Common myeloid progenitor, CD34-positive (primary cell): ENCODE measurements around the gene MOXD1.

Experiments
- CTCF ChIA-PET: fragments of 350-600 bp; sonication (Branson Sonifier 250); formaldehyde crosslinking; loops from one replicate; lab custom pipeline; 2021; ENCODE audit warnings: antibody characterized with exemption; lab: Charles Lee
- POLR2A ChIA-PET: fragments of 350-600 bp; sonication (Branson Sonifier 250); formaldehyde crosslinking; loops from one replicate; lab custom pipeline; 2021; ENCODE audit warnings: antibody characterized with exemption; lab: Charles Lee
- DNase-seq, 3 donors: peaks; one replicate each; pipeline versions ENCODE4 v3.0.0 to v3.0.0-alpha.2; 2013
- H3K27ac ChIP-seq, 2 experiments: 1 replicate in 1 of 2; 2 replicates in 1 of 2; pipeline ENCODE4 v1.7.0; 2013; ENCODE audit warnings: inconsistent platforms in 2 of 2, low read length in 2 of 2, mild to moderate bottlenecking in 2 of 2, low read depth in 1 of 2, moderate library complexity in 1 of 2; ENCODE audit not compliant: severe bottlenecking in 2 of 2, insufficient read depth in 1 of 2, poor library complexity in 1 of 2
- H3K27me3 ChIP-seq, 5 experiments: replicated peaks in 2 of 5; 1 replicate in 3 of 5; 2 replicates in 2 of 5; pipeline versions ENCODE4 v1.6.1 to v1.7.0; 2013; ENCODE audit warnings: low read length in 4 of 5, mild to moderate bottlenecking in 2 of 5, moderate library complexity in 2 of 5, inconsistent platforms in 1 of 5; ENCODE audit not compliant: insufficient read depth in 5 of 5, control insufficient read depth in 4 of 5
- H3K36me3 ChIP-seq, 4 experiments: 1 replicate in 2 of 4; 2 replicates in 2 of 4; pipeline versions ENCODE4 v1.6.1 to v1.7.0; 2013; ENCODE audit warnings: low read length in 3 of 4, control low read depth in 1 of 4, mild to moderate bottlenecking in 1 of 4; ENCODE audit not compliant: control insufficient read depth in 4 of 4, insufficient read depth in 4 of 4
- H3K4me1 ChIP-seq, 4 experiments: 1 replicate in 3 of 4; 2 replicates in 1 of 4; pipeline versions ENCODE4 v1.6.1 to v1.7.1; 2013; ENCODE audit warnings: low read length in 3 of 4, mild to moderate bottlenecking in 3 of 4, control low read depth in 1 of 4, inconsistent platforms in 1 of 4, moderate library complexity in 1 of 4; ENCODE audit not compliant: control insufficient read depth in 4 of 4, insufficient read depth in 4 of 4; ENCODE audit errors: control extremely low read depth in 1 of 4
- H3K4me3 ChIP-seq, 7 experiments: 1 replicate in 4 of 7; 2 replicates in 3 of 7; pipeline versions ENCODE4 v1.5.1 to v1.7.0; 2013; ENCODE audit warnings: mild to moderate bottlenecking in 7 of 7, low read length in 6 of 7, moderate library complexity in 6 of 7, inconsistent platforms in 2 of 7, low read depth in 2 of 7, control low read depth in 1 of 7; ENCODE audit not compliant: insufficient read depth in 4 of 7, control insufficient read depth in 1 of 7; ENCODE audit errors: extremely low read depth in 1 of 7
- H3K9me3 ChIP-seq, 5 experiments: 1 replicate in 4 of 5; 2 replicates in 1 of 5; pipeline versions ENCODE4 v1.6.1 to v1.7.1; 2013; ENCODE audit warnings: low read length in 4 of 5, mild to moderate bottlenecking in 2 of 5, inconsistent platforms in 1 of 5, low read depth in 1 of 5, moderate library complexity in 1 of 5; ENCODE audit not compliant: control insufficient read depth in 4 of 5, insufficient read depth in 2 of 5; ENCODE audit errors: control extremely low read depth in 1 of 5
- WGBS: methylation state at CpG from one replicate; pipeline ENCODE4 v1.1.5; 2013; ENCODE audit not compliant: insufficient coverage; 5-methylcytosine and 5-hydroxymethylcytosine counted together

Gene MOXD1

GRCh38 chr6:132285004-132285780 is 116.1 kb downstream of the MOXD1 start:
- no peaks in the 10 kb centered on the region for H3K9me3 ChIP-seq
- POLR2A ChIA-PET, result no interaction called here
- no peak for DNase-seq
- H3K36me3 ChIP-seq, result no peaks in the 10 kb centered on the region
- peaks cover 0 to 3% (median 0%) of the 10 kb centered on the region in 5 experiments for H3K27me3 ChIP-seq
- 100% methylated on average over 4 of the region's 11 CpGs for WGBS
- CTCF ChIA-PET, result interaction anchor here (1.2 to 6.4 kb wide), 3 partner anchors 14 to 371 kb away, joined by 3 to 74 read pairs (median 3); no protein-coding TSS in a partner anchor
- peaks cover 0 to 6% (median 4%) of the 10 kb centered on the region in 4 experiments for H3K4me1 ChIP-seq
- no peak overlapping the region for H3K27ac ChIP-seq
- no peak overlapping the region for H3K4me3 ChIP-seq

- ChIA-PET CTCF (interaction anchor here (0.9 to 2.4 kb wide), 3 partner anchors 9 to 108 kb away, joined by 3 to 19 read pairs (median 6); no protein-coding TSS in a partner anchor), POLR2A (interaction anchor here (0.6 kb wide), 1 partner anchor 14 kb away, joined by 3 read pairs; no protein-coding TSS in a partner anchor)
- no peak overlapping the region for H3K27ac ChIP-seq
- peaks cover 2 to 9% (median 4%) of the 10 kb centered on the region in 4 experiments for H3K4me1 ChIP-seq
- no peaks in the 10 kb centered on the region for H3K9me3 ChIP-seq
- no peaks in the 10 kb centered on the region for H3K36me3 ChIP-seq
- 100% methylated on average over 6 of the region's 7 CpGs for WGBS
- no peak overlapping the region for H3K4me3 ChIP-seq
- peaks cover 0 to 3% (median 0%) of the 10 kb centered on the region in 5 experiments for H3K27me3 ChIP-seq
- DNase-seq, result no peak
Measured at GRCh38 chr6:132282696-132283095, 118.6 kb downstream of the MOXD1 start.

- 95% methylated on average over 8 of the region's 8 CpGs for WGBS
Measured at GRCh38 chr6:132280436-132280835, 120.8 kb downstream of the MOXD1 start.

GRCh38 chr6:132279592-132280139 is 121.6 kb downstream of the MOXD1 start:
- 0% methylated on average over 1 of the region's 12 CpGs for WGBS
- peak overlapping the region in 6 of 7 experiments; percentile 61 to 95 (median 70) for H3K4me3 ChIP-seq
- peak; percentile 77 to 87 (median 85) for DNase-seq
- H3K27ac ChIP-seq, result no peak overlapping the region
- ChIA-PET POLR2A (interaction anchor here (0.7 kb wide), 1 partner anchor 10 kb away, joined by 3 read pairs; no protein-coding TSS in a partner anchor), CTCF (interaction anchor here (0.7 to 4.9 kb wide), 28 partner anchors 9 to 685 kb away, joined by 3 to 115 read pairs (median 6); partner anchors contain the start of gene STX7)
- peaks cover 0 to 3% (median under 1%) of the 10 kb centered on the region in 4 experiments for H3K4me1 ChIP-seq
- H3K27me3 ChIP-seq, result peaks cover 0 to 9% (median 0%) of the 10 kb centered on the region in 5 experiments
- H3K9me3 ChIP-seq, result no peaks in the 10 kb centered on the region
- H3K36me3 ChIP-seq, result no peaks in the 10 kb centered on the region

More at GRCh38 chr6:132280436-132280835, 120.8 kb downstream of the MOXD1 start:
- H3K27ac ChIP-seq, result no peak overlapping the region
- no peak for DNase-seq
- ChIA-PET POLR2A (no interaction called here), CTCF (interaction anchor here (0.8 to 4.9 kb wide), 26 partner anchors 9 to 685 kb away, joined by 3 to 115 read pairs (median 6); partner anchors contain the start of gene STX7)
- H3K36me3 ChIP-seq, result no peaks in the 10 kb centered on the region
- peaks cover 0 to 3% (median under 1%) of the 10 kb centered on the region in 4 experiments for H3K4me1 ChIP-seq
- H3K9me3 ChIP-seq, result no peaks in the 10 kb centered on the region
- no peak overlapping the region for H3K4me3 ChIP-seq
- peaks cover 0 to 5% (median 0%) of the 10 kb centered on the region in 5 experiments for H3K27me3 ChIP-seq

- Histone ChIP-seq H3K4me1 (peaks cover 0 to 9% (median under 1%) of the 10 kb centered on the region in 4 experiments), H3K27ac (no peak overlapping the region), H3K4me3 (no peak overlapping the region), H3K27me3 (peaks cover 0 to 12% (median 2%) of the 10 kb centered on the region in 5 experiments), H3K9me3 (no peaks in the 10 kb centered on the region), H3K36me3 (no peaks in the 10 kb centered on the region)
- POLR2A ChIA-PET, result no interaction called here
- CTCF ChIA-PET, result interaction anchor here (1.1 kb wide), 1 partner anchor 211 kb away, joined by 3 read pairs; no protein-coding TSS in a partner anchor
- 95% methylated on average over 12 of the region's 13 CpGs for WGBS
- no peak for DNase-seq
Measured at GRCh38 chr6:132275066-132275970, 126.0 kb downstream of the MOXD1 start.

GRCh38 chr6:132272776-132273175 is 128.5 kb downstream of the MOXD1 start:
- POLR2A ChIA-PET, result no interaction called here
- CTCF ChIA-PET, result interaction anchor here (2.3 kb wide), 1 partner anchor 25 kb away, joined by 8 read pairs; no protein-coding TSS in a partner anchor

More at GRCh38 chr6:132272776-132273175, 128.5 kb downstream of the MOXD1 start:
- Histone ChIP-seq H3K27me3 (peaks cover 0 to 12% (median 2%) of the 10 kb centered on the region in 5 experiments), H3K36me3 (no peaks in the 10 kb centered on the region), H3K4me1 (peaks cover 0 to 14% (median 0%) of the 10 kb centered on the region in 4 experiments), H3K9me3 (no peaks in the 10 kb centered on the region), H3K4me3 (no peak overlapping the region), H3K27ac (no peak overlapping the region)
- DNase-seq, result no peak
- WGBS, result 90% methylated on average over 7 of the region's 10 CpGs
